HG03095 (cell line): ENCODE results near the gene TNKS1BP1.

Source experiments
- ATAC-seq: cut with Tn5 transposase; IDR thresholded peaks from one replicate; pipeline ENCODE4 v1.9.1; 2021; ENCODE audit warnings: moderate library complexity; ENCODE audit not compliant: unreplicated experiment

TNKS1BP1 gene

DNA sequence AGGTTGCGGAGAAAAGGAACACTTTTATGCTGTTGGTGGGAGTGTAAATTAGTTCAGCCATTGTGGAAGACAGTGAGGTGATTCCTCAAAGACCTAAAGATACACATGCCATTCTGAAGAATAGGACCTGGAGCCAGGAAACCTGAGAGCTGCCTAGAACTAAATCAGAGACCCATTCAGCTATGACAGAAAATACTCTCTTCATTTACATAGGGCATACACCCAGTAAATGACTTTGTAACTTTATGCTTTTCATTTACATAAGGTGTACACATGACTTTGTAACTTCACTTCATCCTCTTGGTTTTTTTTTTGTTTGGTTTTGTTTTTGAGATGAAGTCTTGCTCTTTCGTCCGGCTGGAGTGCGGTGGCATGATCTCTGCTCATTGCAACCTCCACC lies 62.6 kb downstream of the TNKS1BP1 start:
- no peak for ATAC-seq

DNA sequence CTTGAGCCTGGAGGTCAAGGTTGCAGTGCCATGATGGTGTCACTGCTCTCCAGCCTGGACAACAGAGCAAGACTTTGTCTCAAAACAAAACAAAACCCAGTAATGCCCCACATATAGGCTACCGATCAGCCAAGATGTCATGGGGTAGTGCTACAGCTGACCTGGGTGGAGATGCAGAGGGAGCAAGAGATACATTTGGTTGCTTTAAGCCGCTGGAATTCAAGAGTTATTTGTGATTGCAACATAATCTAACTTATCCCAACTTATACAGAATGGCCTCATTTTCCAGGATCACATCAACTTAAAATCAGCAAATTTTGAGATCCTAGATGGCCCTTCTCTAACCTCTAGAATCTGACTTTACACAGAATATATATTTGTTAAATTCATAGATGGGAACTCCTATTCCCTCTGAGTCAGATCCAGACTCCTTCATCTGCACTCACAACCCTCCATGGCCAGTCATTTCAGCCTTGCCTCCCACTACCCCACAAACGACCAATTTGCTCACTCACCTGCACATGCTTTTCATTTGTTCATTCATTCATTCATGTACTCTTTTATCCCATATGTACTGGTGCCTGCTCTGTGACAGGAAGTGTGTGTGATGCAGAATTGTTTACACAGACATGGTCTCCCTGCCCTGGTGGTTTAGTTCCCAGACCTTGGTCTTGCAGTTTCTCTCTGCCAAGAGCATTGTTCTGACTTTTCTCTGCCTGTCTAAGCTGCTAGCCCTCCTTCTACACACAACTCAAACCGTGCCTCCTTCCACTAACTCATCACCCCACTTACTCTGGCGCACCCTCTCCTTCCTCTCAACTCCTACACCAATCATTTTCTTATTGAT lies 63.6 kb downstream of the TNKS1BP1 start:
- no peak for ATAC-seq

DNA sequence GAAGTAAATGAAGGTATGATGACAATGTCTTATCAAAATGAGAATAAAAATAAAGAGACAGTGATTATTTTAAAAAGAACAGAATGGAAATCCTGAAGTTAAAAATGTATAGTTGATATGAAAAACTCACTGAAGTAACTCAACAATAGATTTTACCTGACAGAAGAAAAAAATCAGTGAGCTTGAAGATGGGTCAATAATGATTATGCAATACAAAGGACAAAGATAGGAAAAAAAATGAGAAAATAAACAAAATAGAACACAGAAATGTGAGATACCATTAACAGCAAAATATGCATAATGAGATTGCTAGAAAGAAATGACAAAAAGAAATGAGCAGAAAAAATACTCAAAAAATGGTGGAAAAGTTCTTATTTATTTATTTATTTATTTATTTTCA lies 68.6 kb downstream of the TNKS1BP1 start:
- no peak for ATAC-seq

DNA sequence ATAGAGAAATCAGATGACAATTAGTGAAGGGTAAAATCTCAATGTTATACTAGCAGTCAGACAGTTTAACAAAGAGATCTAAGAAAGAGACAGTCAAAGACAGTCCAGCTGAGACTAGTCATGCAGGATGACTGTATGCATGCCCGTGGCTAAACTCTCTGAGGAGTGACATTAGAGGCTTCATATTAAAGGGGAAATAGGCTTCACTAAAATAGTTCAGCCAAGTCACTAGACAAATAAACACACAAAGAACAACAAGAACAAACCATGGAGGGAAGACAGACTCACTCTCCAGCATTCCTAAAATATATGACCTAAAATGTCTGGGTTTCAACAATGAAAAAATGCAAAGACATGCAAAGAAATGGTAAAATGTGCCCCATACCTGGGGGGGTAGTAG lies 69.1 kb downstream of the TNKS1BP1 start:
- ATAC-seq: no peak

DNA sequence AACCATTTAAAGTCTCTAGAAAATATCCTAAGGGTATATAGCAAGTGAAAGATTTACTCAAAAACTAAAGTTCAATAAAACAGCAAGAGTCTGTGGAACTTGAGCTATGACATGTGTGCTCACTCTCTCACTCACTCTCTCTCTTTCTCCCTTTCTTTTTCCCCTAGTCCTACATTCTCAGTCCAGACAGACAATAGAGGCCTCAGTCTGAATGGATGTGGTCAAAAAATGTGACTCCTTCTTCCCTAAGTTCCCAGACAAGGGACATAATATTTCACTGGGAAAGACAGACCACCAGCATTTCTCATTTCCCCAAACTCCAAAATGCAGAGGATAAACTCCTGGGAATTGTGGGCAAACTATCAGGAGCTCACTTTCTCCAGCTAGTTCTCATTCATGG lies 70.1 kb downstream of the TNKS1BP1 start:
- no peak for ATAC-seq

- ATAC-seq: no peak
Observed at GRCh38 chr11:57251491-57252104, 73.2 kb downstream of the TNKS1BP1 start.

GRCh38 chr11:57251037-57251436 lies 73.7 kb downstream of the TNKS1BP1 start:
- ATAC-seq: no peak
